ENCODE measurements around the gene CHAD.

The CHAD gene

GRCh38 chr17:50468304-50469207 is at the start of gene CHAD:
TSS of gene CHAD (minus strand) at chr17:50468880. CDS start at chr17:50468813, 67 bp downstream.
- DNase-seq: no peak

GRCh38 chr17:50517504-50518383 is 49.1 kb upstream of the CHAD start:
- no peak for DNase-seq

GRCh38 chr17:50517011-50517410 is 48.3 kb upstream of the CHAD start:
- no peak for DNase-seq

- no peak for DNase-seq
Observed at GRCh38 chr17:50514936-50515702, 46.4 kb upstream of the CHAD start.

- DNase-seq: no peak
Observed at GRCh38 chr17:50514388-50514787, 45.7 kb upstream of the CHAD start.

GRCh38 chr17:50513495-50513894 is 44.8 kb upstream of the CHAD start:
- DNase-seq: no peak

- DNase-seq: peak; percentile 56 to 64
Observed at GRCh38 chr17:50511058-50511457, 42.4 kb upstream of the CHAD start.

GRCh38 chr17:50508573-50509460 is 40.1 kb upstream of the CHAD start:
- no peak for DNase-seq

- peak; percentile 80 to 86 for DNase-seq
Observed at GRCh38 chr17:50507871-50508572, 39.3 kb upstream of the CHAD start, which contains the start of gene MYCBPAP. TSS of gene MYCBPAP (plus strand) at chr17:50508439. CDS start at chr17:50508675, 236 bp downstream.

- DNase-seq: no peak
Observed at GRCh38 chr17:50506298-50506697, 37.6 kb upstream of the CHAD start.

GRCh38 chr17:50505591-50506130 is 37.0 kb upstream of the CHAD start:
- DNase-seq: no peak

- no peak for DNase-seq
Observed at GRCh38 chr17:50502301-50502990, 33.8 kb upstream of the CHAD start.

GRCh38 chr17:50501054-50501453 is 32.4 kb upstream of the CHAD start:
- DNase-seq: peak; percentile 44 to 48

GRCh38 chr17:50499721-50500120 is 31.0 kb upstream of the CHAD start:
- no peak for DNase-seq

GRCh38 chr17:50499270-50499669 is 30.6 kb upstream of the CHAD start:
- no peak for DNase-seq

- no peak for DNase-seq
Observed at GRCh38 chr17:50498021-50498874, 29.6 kb upstream of the CHAD start.

GRCh38 chr17:50495918-50496317 is 27.2 kb upstream of the CHAD start:
- no peak for DNase-seq

- no peak for DNase-seq
Observed at GRCh38 chr17:50495217-50495823, 26.6 kb upstream of the CHAD start.

- DNase-seq: no peak
Observed at GRCh38 chr17:50493744-50494143, 25.1 kb upstream of the CHAD start.
